Upper lobe of left lung (tissue), 4 donors: ENCODE results near the gene LZTFL1.

Experiments
- CTCF ChIP-seq, 6 experiments: fragments of 450-650 bp in 4 of 6; fragments of 200-600 bp in 2 of 6; sonication (generic) in 2 of 6; IDR thresholded peaks; one replicate each; pipeline ENCODE4 v1.5.1; 2016 to 2019; ENCODE audit warnings: antibody characterized with exemption in 6 of 6
- POLR2A ChIP-seq, 4 donors: fragments of 450-650 bp; IDR thresholded peaks; one replicate each; pipeline ENCODE4 v1.5.1; 2016 to 2017; ENCODE audit warnings: antibody characterized with exemption in 4 of 4, mild to moderate bottlenecking in 2 of 4
- POLR2AphosphoS5 ChIP-seq, 2 donors: sonication (generic); formaldehyde crosslinking; IDR thresholded peaks; one replicate each; pipeline ENCODE4 v1.5.1; 2017; ENCODE audit warnings: antibody characterized with exemption in 2 of 2

DNA sequence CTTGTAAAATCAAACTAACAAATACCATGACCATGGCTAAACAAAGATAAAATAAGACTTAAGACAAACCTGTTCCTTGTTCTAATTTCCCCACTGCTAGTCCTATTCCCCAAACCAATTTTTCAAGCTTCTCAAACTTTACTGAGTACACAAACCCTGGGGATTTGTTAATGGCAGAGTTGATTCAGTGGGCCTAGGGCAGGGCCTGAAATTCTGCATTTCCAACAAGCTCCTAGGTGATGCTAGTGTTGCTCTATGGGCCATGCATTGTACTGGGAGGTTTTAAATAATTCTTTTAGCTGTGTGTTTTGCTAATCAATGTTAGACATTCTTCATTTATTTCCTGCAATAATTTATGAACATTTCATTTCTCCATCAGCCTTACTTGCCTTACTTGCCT, 31.1 kb upstream of the LZTFL1 start:
- no peak for TF ChIP-seq POLR2A (IDR thresholded peaks at IDR 0.05)
- TF ChIP-seq CTCF (IDR thresholded peaks at IDR 0.05), result no peak
- TF ChIP-seq POLR2AphosphoS5 (IDR thresholded peaks at IDR 0.05), result no peak
